HepG2 (cell line): ENCODE measurements around the gene ADGRG6. TPM values are rescaled to one million over a fixed set of nuclear protein-coding genes. Genes with fewer than 3 reads are reported as not detected.

Experiments used
- BORCS8-MEF2B ChIP-seq: sonication (generic); formaldehyde crosslinking; IDR thresholded peaks from 2 replicates; pipeline ENCODE4 v1.8.0; 2022; ENCODE audit warnings: mild to moderate bottlenecking, missing genetic modification reagents
- HDAC1 ChIP-seq: sonication (generic); formaldehyde crosslinking; IDR thresholded peaks from 2 replicates; pipeline ENCODE4 v1.5.1; 2020; ENCODE audit warnings: mild to moderate bottlenecking, missing genetic modification reagents
- MAZ ChIP-seq, 2 experiments: sonication (generic) in 1 of 2; formaldehyde crosslinking in 1 of 2; IDR thresholded peaks; 2 replicates each; pipeline versions ENCODE4 v1.5.0 to v1.6.1; 2012 to 2020; ENCODE audit warnings: low read depth in 2 of 2, mild to moderate bottlenecking in 2 of 2, borderline replicate concordance in 1 of 2, improper control_type of control experiment in 1 of 2, low read length in 1 of 2, missing genetic modification reagents in 1 of 2, moderate library complexity in 1 of 2
- RCOR2 ChIP-seq: IDR thresholded peaks from 2 replicates; pipeline ENCODE4 v1.6.1; 2016; ENCODE audit warnings: missing biosample characterization, missing genetic modification reagents
- STAG1 ChIP-seq: sonication (generic); formaldehyde crosslinking; IDR thresholded peaks from 2 replicates; pipeline ENCODE4 v1.4.0; 2020; ENCODE audit warnings: missing genetic modification reagents
- THAP11 ChIP-seq: IDR thresholded peaks from 2 replicates; pipeline ENCODE4 v1.6.1; 2016; ENCODE audit warnings: missing biosample characterization, missing genetic modification reagents
- polyA plus RNA-seq, 8 experiments: library from polyadenylated mRNA; depleted of rRNA in 3 of 8; stranded (reverse) in 7 of 8; unstranded in 1 of 8; fragments of >200 nt; fragmentation: Illumina TruSeq in 4 of 8; extraction: Trizol in 4 of 8; gene quantifications; 2 replicates each; pipeline versions ENCODE4 v1.2.1 to v1.2.3, GENCODE V29; 2011 to 2016; ENCODE audit warnings: low read depth in 4 of 8, missing spikeins in 1 of 8, mixed read lengths in 1 of 8; ENCODE audit not compliant: insufficient read depth in 1 of 8
- total RNA-seq, 5 experiments: library from RNA; depleted of rRNA; stranded (reverse); fragments of >200 nt; fragmentation: Illumina TruSeq; extraction: Trizol; gene quantifications; 2 replicates each; pipeline ENCODE4 v1.2.3, GENCODE V29; 2016; ENCODE audit warnings: low read depth in 1 of 5
- TF ChIP-seq, protein P1 (sequence below): sonication (generic); formaldehyde crosslinking; conservative IDR thresholded peaks from 2 replicates; pipeline ENCODE4 v1.8.0; 2022; ENCODE audit warnings: low read depth, missing genetic modification reagents
- TF ChIP-seq, protein P2 (sequence below): sonication (generic); formaldehyde crosslinking; IDR thresholded peaks from 2 replicates; pipeline ENCODE4 v1.4.0; 2020; ENCODE audit warnings: missing genetic modification reagents
- TF ChIP-seq, protein P3 (sequence below): sonication (generic); formaldehyde crosslinking; IDR thresholded peaks from 2 replicates; pipeline ENCODE4 v1.4.0; 2020; ENCODE audit warnings: mild to moderate bottlenecking, low read depth, missing genetic modification reagents
- TF ChIP-seq, protein P4 (sequence below): IDR thresholded peaks from 2 replicates; pipeline ENCODE4 v1.6.1; 2016; ENCODE audit warnings: low read depth
- TF ChIP-seq, protein P5 (sequence below): sonication (generic); formaldehyde crosslinking; IDR thresholded peaks from 2 replicates; pipeline ENCODE4 v1.4.0; 2020; ENCODE audit warnings: mild to moderate bottlenecking, missing genetic modification reagents
- TF ChIP-seq, protein P6 (sequence below): sonication (generic); formaldehyde crosslinking; IDR thresholded peaks from 2 replicates; pipeline ENCODE4 v1.4.0; 2020; ENCODE audit warnings: missing genetic modification reagents, borderline replicate concordance

ADGRG6 gene
- total and polyA plus RNA-seq, 2 of the 13 experiments (the other 11 are each of a cell fraction or from before 2014, with no cell fraction given): 129 to 249 TPM

DNA sequence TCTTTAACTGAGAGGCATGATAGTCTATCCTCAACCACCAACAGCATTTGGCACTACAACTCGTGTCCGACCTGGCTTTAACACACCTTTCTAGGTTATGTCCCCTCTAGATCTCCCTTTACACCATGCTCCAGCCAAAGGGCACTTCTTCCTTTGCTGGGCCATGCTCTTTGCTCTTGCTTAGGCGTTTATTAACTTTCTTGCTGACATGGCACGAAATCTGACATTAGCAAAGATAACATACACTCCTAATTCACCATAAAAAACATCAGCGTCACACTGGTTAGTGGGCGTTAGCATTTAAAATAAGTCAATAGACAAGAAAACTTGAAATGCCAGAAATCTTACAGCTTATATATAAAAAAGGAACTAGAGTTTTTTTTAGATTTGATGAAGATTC, 47.3 kb upstream of the ADGRG6 start (continued):
- TF ChIP-seq, protein P1, sequence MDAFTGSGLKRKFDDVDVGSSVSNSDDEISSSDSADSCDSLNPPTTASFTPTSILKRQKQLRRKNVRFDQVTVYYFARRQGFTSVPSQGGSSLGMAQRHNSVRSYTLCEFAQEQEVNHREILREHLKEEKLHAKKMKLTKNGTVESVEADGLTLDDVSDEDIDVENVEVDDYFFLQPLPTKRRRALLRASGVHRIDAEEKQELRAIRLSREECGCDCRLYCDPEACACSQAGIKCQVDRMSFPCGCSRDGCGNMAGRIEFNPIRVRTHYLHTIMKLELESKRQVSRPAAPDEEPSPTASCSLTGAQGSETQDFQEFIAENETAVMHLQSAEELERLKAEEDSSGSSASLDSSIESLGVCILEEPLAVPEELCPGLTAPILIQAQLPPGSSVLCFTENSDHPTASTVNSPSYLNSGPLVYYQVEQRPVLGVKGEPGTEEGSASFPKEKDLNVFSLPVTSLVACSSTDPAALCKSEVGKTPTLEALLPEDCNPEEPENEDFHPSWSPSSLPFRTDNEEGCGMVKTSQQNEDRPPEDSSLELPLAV (CRISPR knock-in tag): no peak
- TF ChIP-seq, protein P2, sequence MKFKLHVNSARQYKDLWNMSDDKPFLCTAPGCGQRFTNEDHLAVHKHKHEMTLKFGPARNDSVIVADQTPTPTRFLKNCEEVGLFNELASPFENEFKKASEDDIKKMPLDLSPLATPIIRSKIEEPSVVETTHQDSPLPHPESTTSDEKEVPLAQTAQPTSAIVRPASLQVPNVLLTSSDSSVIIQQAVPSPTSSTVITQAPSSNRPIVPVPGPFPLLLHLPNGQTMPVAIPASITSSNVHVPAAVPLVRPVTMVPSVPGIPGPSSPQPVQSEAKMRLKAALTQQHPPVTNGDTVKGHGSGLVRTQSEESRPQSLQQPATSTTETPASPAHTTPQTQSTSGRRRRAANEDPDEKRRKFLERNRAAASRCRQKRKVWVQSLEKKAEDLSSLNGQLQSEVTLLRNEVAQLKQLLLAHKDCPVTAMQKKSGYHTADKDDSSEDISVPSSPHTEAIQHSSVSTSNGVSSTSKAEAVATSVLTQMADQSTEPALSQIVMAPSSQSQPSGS (CRISPR knock-in tag): no peak
- TF ChIP-seq BORCS8-MEF2B (CRISPR knock-in tag) (no peak), RCOR2 (0 out of 2 replicates have a peak, but pooled peaks have one; percentile 13), THAP11 (CRISPR knock-in tag) (no peak), MAZ (IDR thresholded peaks at IDR 0.05; ENCODE audit: borderline replicate concordance, low read depth, low read length) (no peak), MAZ (CRISPR knock-in tag; IDR thresholded peaks at IDR 0.05; ENCODE audit: low read depth) (no peak), HDAC1 (no peak), STAG1 (CRISPR knock-in tag) (no peak)
- TF ChIP-seq, protein P3, sequence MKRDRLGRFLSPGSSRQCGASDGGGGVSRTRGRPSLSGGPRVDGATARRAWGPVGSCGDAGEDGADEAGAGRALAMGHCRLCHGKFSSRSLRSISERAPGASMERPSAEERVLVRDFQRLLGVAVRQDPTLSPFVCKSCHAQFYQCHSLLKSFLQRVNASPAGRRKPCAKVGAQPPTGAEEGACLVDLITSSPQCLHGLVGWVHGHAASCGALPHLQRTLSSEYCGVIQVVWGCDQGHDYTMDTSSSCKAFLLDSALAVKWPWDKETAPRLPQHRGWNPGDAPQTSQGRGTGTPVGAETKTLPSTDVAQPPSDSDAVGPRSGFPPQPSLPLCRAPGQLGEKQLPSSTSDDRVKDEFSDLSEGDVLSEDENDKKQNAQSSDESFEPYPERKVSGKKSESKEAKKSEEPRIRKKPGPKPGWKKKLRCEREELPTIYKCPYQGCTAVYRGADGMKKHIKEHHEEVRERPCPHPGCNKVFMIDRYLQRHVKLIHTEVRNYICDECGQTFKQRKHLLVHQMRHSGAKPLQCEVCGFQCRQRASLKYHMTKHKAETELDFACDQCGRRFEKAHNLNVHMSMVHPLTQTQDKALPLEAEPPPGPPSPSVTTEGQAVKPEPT (CRISPR knock-in tag): no peak
- TF ChIP-seq, protein P4, sequence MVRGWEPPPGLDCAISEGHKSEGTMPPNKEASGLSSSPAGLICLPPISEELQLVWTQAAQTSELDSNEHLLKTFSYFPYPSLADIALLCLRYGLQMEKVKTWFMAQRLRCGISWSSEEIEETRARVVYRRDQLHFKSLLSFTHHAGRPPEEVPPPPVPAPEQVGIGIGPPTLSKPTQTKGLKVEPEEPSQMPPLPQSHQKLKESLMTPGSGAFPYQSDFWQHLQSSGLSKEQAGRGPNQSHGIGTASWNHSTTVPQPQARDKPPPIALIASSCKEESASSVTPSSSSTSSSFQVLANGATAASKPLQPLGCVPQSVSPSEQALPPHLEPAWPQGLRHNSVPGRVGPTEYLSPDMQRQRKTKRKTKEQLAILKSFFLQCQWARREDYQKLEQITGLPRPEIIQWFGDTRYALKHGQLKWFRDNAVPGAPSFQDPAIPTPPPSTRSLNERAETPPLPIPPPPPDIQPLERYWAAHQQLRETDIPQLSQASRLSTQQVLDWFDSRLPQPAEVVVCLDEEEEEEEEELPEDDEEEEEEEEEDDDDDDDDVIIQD (CRISPR knock-in tag): peak; percentile 92
- TF ChIP-seq, protein P5, sequence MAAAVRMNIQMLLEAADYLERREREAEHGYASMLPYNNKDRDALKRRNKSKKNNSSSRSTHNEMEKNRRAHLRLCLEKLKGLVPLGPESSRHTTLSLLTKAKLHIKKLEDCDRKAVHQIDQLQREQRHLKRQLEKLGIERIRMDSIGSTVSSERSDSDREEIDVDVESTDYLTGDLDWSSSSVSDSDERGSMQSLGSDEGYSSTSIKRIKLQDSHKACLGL (CRISPR knock-in tag): no peak
- TF ChIP-seq, protein P6, sequence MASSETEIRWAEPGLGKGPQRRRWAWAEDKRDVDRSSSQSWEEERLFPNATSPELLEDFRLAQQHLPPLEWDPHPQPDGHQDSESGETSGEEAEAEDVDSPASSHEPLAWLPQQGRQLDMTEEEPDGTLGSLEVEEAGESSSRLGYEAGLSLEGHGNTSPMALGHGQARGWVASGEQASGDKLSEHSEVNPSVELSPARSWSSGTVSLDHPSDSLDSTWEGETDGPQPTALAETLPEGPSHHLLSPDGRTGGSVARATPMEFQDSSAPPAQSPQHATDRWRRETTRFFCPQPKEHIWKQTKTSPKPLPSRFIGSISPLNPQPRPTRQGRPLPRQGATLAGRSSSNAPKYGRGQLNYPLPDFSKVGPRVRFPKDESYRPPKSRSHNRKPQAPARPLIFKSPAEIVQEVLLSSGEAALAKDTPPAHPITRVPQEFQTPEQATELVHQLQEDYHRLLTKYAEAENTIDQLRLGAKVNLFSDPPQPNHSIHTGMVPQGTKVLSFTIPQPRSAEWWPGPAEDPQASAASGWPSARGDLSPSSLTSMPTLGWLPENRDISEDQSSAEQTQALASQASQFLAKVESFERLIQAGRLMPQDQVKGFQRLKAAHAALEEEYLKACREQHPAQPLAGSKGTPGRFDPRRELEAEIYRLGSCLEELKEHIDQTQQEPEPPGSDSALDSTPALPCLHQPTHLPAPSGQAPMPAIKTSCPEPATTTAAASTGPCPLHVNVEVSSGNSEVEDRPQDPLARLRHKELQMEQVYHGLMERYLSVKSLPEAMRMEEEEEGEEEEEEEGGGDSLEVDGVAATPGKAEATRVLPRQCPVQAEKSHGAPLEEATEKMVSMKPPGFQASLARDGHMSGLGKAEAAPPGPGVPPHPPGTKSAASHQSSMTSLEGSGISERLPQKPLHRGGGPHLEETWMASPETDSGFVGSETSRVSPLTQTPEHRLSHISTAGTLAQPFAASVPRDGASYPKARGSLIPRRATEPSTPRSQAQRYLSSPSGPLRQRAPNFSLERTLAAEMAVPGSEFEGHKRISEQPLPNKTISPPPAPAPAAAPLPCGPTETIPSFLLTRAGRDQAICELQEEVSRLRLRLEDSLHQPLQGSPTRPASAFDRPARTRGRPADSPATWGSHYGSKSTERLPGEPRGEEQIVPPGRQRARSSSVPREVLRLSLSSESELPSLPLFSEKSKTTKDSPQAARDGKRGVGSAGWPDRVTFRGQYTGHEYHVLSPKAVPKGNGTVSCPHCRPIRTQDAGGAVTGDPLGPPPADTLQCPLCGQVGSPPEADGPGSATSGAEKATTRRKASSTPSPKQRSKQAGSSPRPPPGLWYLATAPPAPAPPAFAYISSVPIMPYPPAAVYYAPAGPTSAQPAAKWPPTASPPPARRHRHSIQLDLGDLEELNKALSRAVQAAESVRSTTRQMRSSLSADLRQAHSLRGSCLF: no peak
